Ectodermal cell (in vitro differentiated cells): ENCODE data around the gene TBC1D1.
"Not testable (repeated sequence)": the region's sequence is repeated elsewhere in the genome, so short reads cannot be mapped to it uniquely, and the experiment has no call there.

Source experiments
- H3K27ac ChIP-seq: 2 replicates; pipeline ENCODE4 v1.7.0; 2013; ENCODE audit warnings: mild to moderate bottlenecking, low read depth, low read length; ENCODE audit not compliant: insufficient read depth, poor library complexity, severe bottlenecking
- H3K27me3 ChIP-seq: 2 replicates; pipeline ENCODE4 v1.7.0; 2013; ENCODE audit warnings: mild to moderate bottlenecking, low read length; ENCODE audit not compliant: insufficient read depth, control insufficient read depth, poor library complexity, severe bottlenecking
- H3K36me3 ChIP-seq: one replicate; pipeline ENCODE4 v1.7.0; 2013; ENCODE audit warnings: low read length; ENCODE audit not compliant: control insufficient read depth, insufficient read depth
- H3K4me1 ChIP-seq: one replicate; pipeline ENCODE4 v1.7.0; 2013; ENCODE audit warnings: low read length; ENCODE audit not compliant: control insufficient read depth, insufficient read depth
- H3K4me3 ChIP-seq: 2 replicates; pipeline ENCODE4 v1.7.0; 2013; ENCODE audit warnings: low read depth, low read length, control low read depth; ENCODE audit not compliant: insufficient read depth
- H3K9me3 ChIP-seq: 2 replicates; pipeline ENCODE4 v1.7.0; 2013; ENCODE audit warnings: mild to moderate bottlenecking, low read length, moderate library complexity; ENCODE audit not compliant: control insufficient read depth
- WGBS, 2 experiments: methylation state at CpG; one replicate each; pipeline ENCODE4 v1.1.7; 2013; ENCODE audit warnings: missing lambda C conversion rate in 2 of 2; 5-methylcytosine and 5-hydroxymethylcytosine counted together

Gene TBC1D1

DNA sequence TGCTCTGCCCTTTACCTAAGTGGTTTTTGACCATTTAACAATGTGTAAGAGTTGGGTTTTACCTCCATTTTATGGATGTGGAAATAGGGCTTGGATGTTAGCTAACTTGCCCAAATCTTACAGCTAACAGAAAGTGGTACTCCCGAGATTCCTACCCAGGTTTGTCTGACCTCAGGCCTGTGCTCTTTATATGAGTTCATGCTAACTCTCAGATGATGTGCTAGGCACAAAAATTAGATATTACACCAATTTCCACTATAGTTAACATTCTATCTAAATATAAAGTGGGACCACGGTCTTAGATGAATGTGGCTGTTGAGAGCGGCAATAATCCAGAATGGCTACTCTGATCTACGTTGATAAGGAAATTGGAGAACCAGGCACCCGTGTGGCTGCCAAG lies 69.2 kb downstream of the TBC1D1 start, which contains the start of gene PTTG2:
PTTG2 (plus strand) TSS at position 301 of the 400 bp plus-strand sequence; CDS start at position 338, 37 bp downstream.
- no peak within 1 kb of the TSS for H3K27ac ChIP-seq
- H3K4me1 ChIP-seq, result no peaks in the 10 kb centered on the region
- no peaks in the 10 kb centered on the region for H3K36me3 ChIP-seq
- no peak within 1 kb of the TSS for H3K4me3 ChIP-seq
- 95 to 96% methylated on average over 5 of the region's 5 CpGs for WGBS, 2 experiments
- H3K9me3 ChIP-seq, result no peaks in the 10 kb centered on the region
- no peaks in the 10 kb centered on the region for H3K27me3 ChIP-seq

GRCh38 chr4:37960679-37961450 lies 70.0 kb downstream of the TBC1D1 start:
- no peaks in the 10 kb centered on the region for H3K27me3 ChIP-seq
- H3K9me3 ChIP-seq, result no peaks in the 10 kb centered on the region
- no peaks in the 10 kb centered on the region for H3K4me1 ChIP-seq
- no peak overlapping the region for H3K4me3 ChIP-seq
- H3K27ac ChIP-seq, result no peak overlapping the region
- H3K36me3 ChIP-seq, result no peaks in the 10 kb centered on the region
- WGBS, 2 experiments, result 88 to 92% methylated on average over 5 of the region's 5 CpGs

DNA sequence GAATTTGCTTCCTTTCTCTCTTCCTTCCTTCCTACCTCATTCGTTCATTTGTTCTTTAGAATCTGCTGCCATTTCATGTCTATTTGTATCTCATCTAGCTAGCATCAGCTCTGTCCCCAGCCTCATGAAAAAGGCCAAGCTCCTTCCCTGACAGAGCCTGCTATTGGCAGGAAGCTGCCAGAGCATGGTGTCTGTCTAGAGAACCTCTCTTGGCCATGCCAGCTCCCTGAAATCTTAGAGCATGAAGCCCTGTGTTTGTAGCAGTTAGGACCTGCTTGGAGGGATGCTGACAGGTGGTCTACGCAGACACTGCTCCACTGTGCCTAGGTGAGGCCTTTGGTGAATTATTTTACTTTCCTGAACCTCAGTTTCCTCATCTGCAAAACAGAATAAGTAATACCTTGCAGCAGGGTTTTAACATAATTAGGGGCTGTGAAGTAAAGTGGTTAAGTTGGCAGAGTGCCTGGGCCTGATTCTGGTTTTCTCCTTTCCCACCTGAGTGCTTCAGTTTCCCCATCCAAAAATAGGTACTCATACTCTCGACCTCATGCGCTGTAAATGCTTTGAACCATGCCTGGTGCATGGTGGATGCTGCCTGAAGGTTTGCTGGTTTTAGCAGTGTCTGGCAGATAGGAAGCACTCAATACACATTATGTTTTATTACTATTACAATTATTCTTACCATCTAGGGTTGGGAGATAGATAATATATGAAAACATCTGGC lies 74.0 kb downstream of the TBC1D1 start:
- Histone ChIP-seq H3K4me1 (no peaks in the 10 kb centered on the region), H3K4me3 (no peak overlapping the region), H3K36me3 (no peaks in the 10 kb centered on the region), H3K27me3 (no peaks in the 10 kb centered on the region), H3K27ac (no peak overlapping the region), H3K9me3 (no peaks in the 10 kb centered on the region)
- 70 to 90% methylated on average over 2 to 4 of the region's 4 CpGs for WGBS, 2 experiments

DNA sequence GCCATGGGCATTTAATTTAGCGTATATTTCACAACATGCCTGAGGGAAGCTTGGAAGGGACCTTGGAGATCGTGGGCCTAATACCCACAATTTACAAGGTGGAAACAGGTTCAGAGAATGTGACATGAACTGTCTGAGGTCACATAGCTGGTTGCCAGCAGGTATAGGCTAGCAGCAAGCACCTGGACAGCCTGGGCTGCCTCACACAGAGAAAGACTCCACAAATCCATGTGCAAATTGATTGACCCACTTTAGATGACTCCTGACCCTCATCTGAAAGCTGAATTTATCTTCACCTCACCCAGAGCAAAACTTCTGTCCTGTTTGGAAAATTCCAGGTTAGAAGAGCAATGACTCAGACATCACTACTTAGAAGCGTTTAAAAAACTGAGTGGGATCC lies 75.2 kb downstream of the TBC1D1 start:
- H3K27ac ChIP-seq, result no peak overlapping the region
- H3K4me1 ChIP-seq, result no peaks in the 10 kb centered on the region
- no peaks in the 10 kb centered on the region for H3K27me3 ChIP-seq
- H3K9me3 ChIP-seq, result no peaks in the 10 kb centered on the region
- no peaks in the 10 kb centered on the region for H3K36me3 ChIP-seq
- H3K4me3 ChIP-seq, result no peak overlapping the region
- WGBS, 2 experiments, result 94% methylated on average over 3 of the region's 3 CpGs

DNA sequence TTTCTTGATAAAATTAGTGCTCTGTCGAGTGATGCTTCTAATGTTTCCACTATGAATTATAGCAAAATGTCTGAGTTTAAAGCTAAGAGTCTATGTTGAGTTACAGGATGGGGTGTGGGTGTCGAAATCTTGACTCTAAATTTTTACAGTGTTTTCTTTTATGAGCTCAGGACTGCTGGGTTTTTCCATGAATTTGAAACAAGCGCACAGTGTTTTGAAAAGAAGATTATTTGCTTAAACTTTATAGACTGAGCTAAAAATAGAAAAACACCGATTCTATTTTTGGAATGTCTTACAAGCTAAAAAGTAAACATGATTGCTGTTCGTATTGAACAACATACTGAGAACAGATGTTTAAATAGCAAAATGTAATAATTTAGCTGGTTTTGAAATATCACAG lies 76.9 kb downstream of the TBC1D1 start:
- H3K27ac ChIP-seq, result no peak overlapping the region
- no peak overlapping the region for H3K4me3 ChIP-seq
- H3K4me1 ChIP-seq, result no peaks in the 10 kb centered on the region
- no peaks in the 10 kb centered on the region for H3K36me3 ChIP-seq
- H3K9me3 ChIP-seq, result no peaks in the 10 kb centered on the region
- H3K27me3 ChIP-seq, result no peaks in the 10 kb centered on the region
- WGBS, 2 experiments, result 91 to 96% methylated on average over 4 to 5 of the region's 5 CpGs

GRCh38 chr4:37968747-37969146 lies 77.9 kb downstream of the TBC1D1 start:
- H3K4me3 ChIP-seq, result no peak overlapping the region
- 91 to 92% methylated on average over 3 of the region's 3 CpGs for WGBS, 2 experiments
- no peaks in the 10 kb centered on the region for H3K4me1 ChIP-seq
- H3K27ac ChIP-seq, result no peak overlapping the region
- no peaks in the 10 kb centered on the region for H3K27me3 ChIP-seq
- H3K36me3 ChIP-seq, result no peaks in the 10 kb centered on the region
- no peaks in the 10 kb centered on the region for H3K9me3 ChIP-seq

DNA sequence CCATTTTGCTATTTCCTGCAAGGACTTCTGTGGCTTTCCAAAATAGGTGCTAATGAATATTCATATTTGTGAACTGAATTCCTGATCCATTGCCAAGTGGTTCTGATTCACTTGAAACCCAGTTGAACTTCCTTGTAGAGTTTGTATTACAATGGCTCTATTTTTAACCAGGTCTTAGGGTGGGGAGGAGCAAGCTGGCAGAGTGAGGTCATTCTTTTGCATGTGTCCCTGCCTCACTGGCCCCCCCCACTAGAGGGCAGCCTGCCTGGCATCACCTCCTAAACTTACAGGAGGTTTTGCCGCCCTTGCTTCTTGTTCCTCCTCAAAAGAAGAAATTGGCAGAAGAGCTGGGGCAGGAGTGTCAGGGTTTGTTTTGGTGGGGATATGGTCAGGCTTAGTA lies 79.8 kb downstream of the TBC1D1 start:
- H3K9me3 ChIP-seq, result no peaks in the 10 kb centered on the region
- no peaks in the 10 kb centered on the region for H3K27me3 ChIP-seq
- H3K4me3 ChIP-seq, result no peak overlapping the region
- H3K36me3 ChIP-seq, result no peaks in the 10 kb centered on the region
- WGBS, 2 experiments, result 69 to 75% methylated on average over 1 of the region's 1 CpG
- H3K27ac ChIP-seq, result no peak overlapping the region
- no peaks in the 10 kb centered on the region for H3K4me1 ChIP-seq

- H3K4me3 ChIP-seq, result no peak overlapping the region
- no peaks in the 10 kb centered on the region for H3K27me3 ChIP-seq
- H3K27ac ChIP-seq, result no peak overlapping the region
- 87 to 92% methylated on average over 4 of the region's 4 CpGs for WGBS, 2 experiments
- H3K9me3 ChIP-seq, result no peaks in the 10 kb centered on the region
- H3K4me1 ChIP-seq, result no peaks in the 10 kb centered on the region
- H3K36me3 ChIP-seq, result no peaks in the 10 kb centered on the region
These were observed 80.3 kb downstream of the TBC1D1 start for GRCh38 chr4:37971202-37971601.

DNA sequence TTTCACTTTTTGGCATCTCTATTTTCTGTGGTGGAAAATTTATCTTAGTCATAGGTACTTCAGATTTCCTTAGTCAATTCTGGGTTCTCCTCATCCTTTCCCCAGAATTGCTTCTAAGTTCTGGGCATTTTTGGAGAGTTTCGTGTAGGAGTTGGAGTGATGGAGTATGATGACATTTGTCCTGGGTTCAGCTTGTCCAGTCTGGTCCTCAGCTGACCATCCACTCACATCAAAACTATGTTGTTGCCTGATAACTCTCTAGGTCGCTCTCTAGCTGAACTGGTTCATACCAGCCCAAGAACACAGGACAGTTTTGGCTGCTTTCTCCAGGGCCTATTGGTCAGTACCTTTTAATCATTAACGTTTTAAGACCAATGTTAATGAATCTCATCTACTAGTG lies 82.6 kb downstream of the TBC1D1 start:
- Histone ChIP-seq H3K27ac (no peak overlapping the region), H3K4me1 (peaks cover 6% of the 10 kb centered on the region), H3K36me3 (no peaks in the 10 kb centered on the region), H3K9me3 (no peaks in the 10 kb centered on the region), H3K27me3 (no peaks in the 10 kb centered on the region), H3K4me3 (no peak overlapping the region)
- WGBS, 2 experiments, result 84 to 92% methylated on average over 3 of the region's 3 CpGs

DNA sequence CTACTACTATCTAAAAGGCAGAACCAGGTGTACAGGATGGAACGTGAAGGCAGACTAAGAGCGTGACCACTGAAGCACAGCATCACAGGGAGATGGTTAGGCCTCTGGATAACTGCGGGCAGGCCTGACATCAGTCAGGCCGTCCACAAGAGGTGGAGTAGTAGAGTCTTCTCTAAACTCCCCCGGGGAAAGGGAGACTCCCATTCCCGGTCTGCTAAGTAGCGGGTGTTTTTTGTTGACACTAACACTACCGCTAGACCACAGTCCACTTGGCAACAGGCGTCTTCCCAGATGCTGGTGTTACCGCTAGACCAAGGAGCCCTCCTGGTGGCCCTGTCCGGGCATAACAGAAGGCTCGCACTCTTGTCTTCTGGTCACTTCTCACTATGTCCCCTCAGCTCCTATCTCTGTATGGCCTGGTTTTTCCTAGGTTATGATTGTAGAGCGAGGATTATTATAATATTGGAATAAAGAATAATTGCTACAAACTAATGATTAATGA lies 84.5 kb downstream of the TBC1D1 start:
- H3K9me3 ChIP-seq, H3K27ac ChIP-seq, H3K4me3 ChIP-seq, H3K36me3 ChIP-seq, H3K4me1 ChIP-seq, H3K27me3 ChIP-seq: not testable (repeated sequence)
- 87 to 89% methylated on average over 11 of the region's 13 CpGs for WGBS, 2 experiments
